Naive thymus-derived CD4-positive, alpha-beta T cell (primary cell): Measurements from ENCODE around the gene FOSL2. TPM values are rescaled to one million over a fixed set of nuclear protein-coding genes. Genes with fewer than 3 reads are reported as not detected.

Experiments used
- ATAC-seq: fragments of 150-1000 bp; cut with Tn5 transposase; 2 replicates; pipeline ENCODE4 v1.10.0; 2021; ENCODE audit warnings: mild to moderate bottlenecking, moderate library complexity
- CTCF ChIA-PET: fragments of 350-600 bp; sonication (Branson Sonifier 250); formaldehyde crosslinking; loops from one replicate; lab custom pipeline; 2021; ENCODE audit warnings: antibody characterized with exemption; lab: Charles Lee
- POLR2A ChIA-PET: fragments of 350-600 bp; sonication (Branson Sonifier 250); formaldehyde crosslinking; loops from one replicate; lab custom pipeline; 2021; ENCODE audit warnings: antibody characterized with exemption, inconsistent platforms; lab: Charles Lee
- DNase-seq, 9 donors: peaks; one replicate each; pipeline versions ENCODE4 v3.0.0 to v3.0.0-alpha.2; 2020 to 2022; ENCODE audit warnings: mixed read lengths in 1 of 9
- H3K27ac ChIP-seq: one replicate; pipeline ENCODE4 v1.7.0; 2013; ENCODE audit warnings: mild to moderate bottlenecking, low read depth, low read length, moderate library complexity
- H3K27me3 ChIP-seq, 2 donors: one replicate each; pipeline ENCODE4 v1.7.0; 2013; ENCODE audit warnings: low read length in 2 of 2, mild to moderate bottlenecking in 2 of 2, moderate library complexity in 2 of 2; ENCODE audit not compliant: control insufficient read depth in 2 of 2, insufficient read depth in 2 of 2
- H3K36me3 ChIP-seq, 3 experiments: 1 replicate in 2 of 3; 2 replicates in 1 of 3; pipeline ENCODE4 v1.7.0; 2013; ENCODE audit warnings: low read length in 3 of 3, mild to moderate bottlenecking in 3 of 3, moderate library complexity in 1 of 3; ENCODE audit not compliant: insufficient read depth in 3 of 3, control insufficient read depth in 2 of 3
- H3K4me1 ChIP-seq, 2 donors: one replicate each; pipeline ENCODE4 v1.7.0; 2013; ENCODE audit warnings: low read length in 2 of 2, mild to moderate bottlenecking in 2 of 2, moderate library complexity in 1 of 2; ENCODE audit not compliant: control insufficient read depth in 2 of 2, insufficient read depth in 2 of 2
- H3K4me3 ChIP-seq: 2 replicates; pipeline ENCODE4 v1.7.0; 2013; ENCODE audit warnings: mild to moderate bottlenecking, low read length
- H3K9me3 ChIP-seq, 3 experiments: 1 replicate in 2 of 3; 2 replicates in 1 of 3; pipeline ENCODE4 v1.7.0; 2013; ENCODE audit warnings: low read length in 3 of 3; ENCODE audit not compliant: control insufficient read depth in 2 of 3
- H3K27ac Mint-ChIP-seq, 9 donors: one replicate each; pipeline ENCODE4 v1.8.0; 2020 to 2022; ENCODE audit warnings: mixed read lengths in 9 of 9, mild to moderate bottlenecking in 8 of 9, moderate library complexity in 5 of 9, inconsistent platforms in 2 of 9
- H3K27me3 Mint-ChIP-seq, 5 donors: one replicate each; pipeline ENCODE4 v1.8.0; 2021 to 2022; ENCODE audit warnings: mixed read lengths in 5 of 5, mild to moderate bottlenecking in 1 of 5
- H3K36me3 Mint-ChIP-seq, 5 donors: one replicate each; pipeline ENCODE4 v1.8.0; 2020 to 2022; ENCODE audit warnings: mixed read lengths in 5 of 5, mild to moderate bottlenecking in 3 of 5, inconsistent platforms in 1 of 5
- H3K4me1 Mint-ChIP-seq, 7 donors: one replicate each; pipeline ENCODE4 v1.8.0; 2020 to 2022; ENCODE audit warnings: mixed read lengths in 7 of 7, mild to moderate bottlenecking in 3 of 7, inconsistent platforms in 1 of 7
- H3K4me3 Mint-ChIP-seq, 10 donors: one replicate each; pipeline ENCODE4 v1.8.0; 2020 to 2022; ENCODE audit warnings: mild to moderate bottlenecking in 10 of 10, mixed read lengths in 10 of 10, moderate library complexity in 6 of 10, inconsistent platforms in 2 of 10
- H3K9me3 Mint-ChIP-seq, 11 donors: one replicate each; pipeline ENCODE4 v1.8.0; 2020 to 2022; ENCODE audit warnings: mixed read lengths in 11 of 11, mild to moderate bottlenecking in 4 of 11, inconsistent platforms in 1 of 11, moderate library complexity in 1 of 11
- intact Hi-C, 2 donors: fragments of 100-400 bp; cut with micrococcal nuclease; formaldehyde crosslinking; loops; one replicate each; pipeline ENCODE4 v1.15.1; 2023
- polyA plus RNA-seq, 2 donors: library from polyadenylated mRNA; unstranded; fragments of 300-500 nt; fragmentation: Illumina TruSeq; gene quantifications; one replicate each; pipeline ENCODE4 v1.2.3, GENCODE V29; 2021
- total RNA-seq, 6 experiments: library from RNA in 5 of 6; stranded (reverse) in 5 of 6; gene quantifications; 1 replicate in 5 of 6; 2 replicates in 1 of 6; pipeline ENCODE4 v1.2.3 and lab custom pipeline; 2021 to 2026

Gene FOSL2
- total and polyA plus RNA-seq, 7 experiments from 2014 or later = 0.25 to 251 (median 1.3) TPM

- Histone ChIP-seq H3K27ac (no peak overlapping the region), H3K9me3 (no peaks in the 10 kb centered on the region), H3K27me3 (no peaks in the 10 kb centered on the region), H3K4me3 (no peak overlapping the region), H3K4me1 (peaks cover 28 to 42% of the 10 kb centered on the region in 2 donors), H3K36me3 (peaks cover 0 to 12% (median 0%) of the 10 kb centered on the region in 3 experiments)
- intact Hi-C loops = no loop called here
- peaks cover 0 to 41% (median 0%) of the 10 kb centered on the region in 5 donors for H3K36me3 Mint-ChIP-seq
- H3K4me3 Mint-ChIP-seq = no peak overlapping the region
- ATAC-seq (no peak), DNase-seq (no peak)
- ChIA-PET POLR2A (interaction anchor here (0.6 to 1.9 kb wide), 3 partner anchors 11 to 20 kb away, joined by 3 to 7 read pairs (median 3); partner anchors contain the start of gene FOSL2), CTCF (interaction anchor here (1.7 kb wide), 1 partner anchor 11 kb away, joined by 3 read pairs; no protein-coding TSS in a partner anchor)
- no peaks in the 10 kb centered on the region for H3K27me3 Mint-ChIP-seq
- H3K4me1 Mint-ChIP-seq = peaks cover 29 to 54% (median 44%) of the 10 kb centered on the region in 7 donors
- H3K27ac Mint-ChIP-seq = peak overlapping the region in 8 of 9 donors; percentile 14 to 96 (median 76)
- no peaks in the 10 kb centered on the region for H3K9me3 Mint-ChIP-seq
Observed at GRCh38 chr2:28412625-28413151, 20.0 kb downstream of the FOSL2 start.

- ATAC-seq = no peak
- DNase-seq = no peak
Observed at GRCh38 chr2:28413152-28413898, 20.7 kb downstream of the FOSL2 start.

GRCh38 chr2:28413899-28414295 is 21.2 kb downstream of the FOSL2 start:
- H3K4me1 Mint-ChIP-seq = peaks cover 17 to 42% (median 33%) of the 10 kb centered on the region in 7 donors
- no peak overlapping the region for H3K4me3 Mint-ChIP-seq
- peaks cover 25 to 29% of the 10 kb centered on the region in 2 donors for H3K4me1 ChIP-seq

More at GRCh38 chr2:28413152-28413898, 20.7 kb downstream of the FOSL2 start:
- ChIA-PET CTCF (interaction anchor here (1.5 kb wide), 1 partner anchor 10 kb away, joined by 4 read pairs; no protein-coding TSS in a partner anchor), POLR2A (interaction anchor here (0.6 to 1.9 kb wide), 2 partner anchors 10 to 15 kb away, joined by 3 to 7 read pairs; no protein-coding TSS in a partner anchor)
- intact Hi-C loops = no loop called here
- H3K27me3 Mint-ChIP-seq = no peaks in the 10 kb centered on the region
- Histone ChIP-seq H3K27ac (no peak overlapping the region), H3K4me3 (no peak overlapping the region), H3K27me3 (no peaks in the 10 kb centered on the region), H3K36me3 (peaks cover 0 to 12% (median 0%) of the 10 kb centered on the region in 3 experiments), H3K4me1 (peaks cover 28 to 35% of the 10 kb centered on the region in 2 donors), H3K9me3 (no peaks in the 10 kb centered on the region)
- H3K9me3 Mint-ChIP-seq = no peaks in the 10 kb centered on the region
- H3K4me3 Mint-ChIP-seq = no peak overlapping the region
- peaks cover 23 to 48% (median 39%) of the 10 kb centered on the region in 7 donors for H3K4me1 Mint-ChIP-seq
- peaks cover 0 to 41% (median 0%) of the 10 kb centered on the region in 5 donors for H3K36me3 Mint-ChIP-seq
- H3K27ac Mint-ChIP-seq = peak overlapping the region in 8 of 9 donors; percentile 43 to 96 (median 76)

GRCh38 chr2:28414583-28414982 is 21.9 kb downstream of the FOSL2 start:
- Histone ChIP-seq H3K9me3 (no peaks in the 10 kb centered on the region), H3K27me3 (no peaks in the 10 kb centered on the region), H3K36me3 (peaks cover 0 to 12% (median 0%) of the 10 kb centered on the region in 3 experiments), H3K4me1 (peaks cover 18 to 23% of the 10 kb centered on the region in 2 donors), H3K27ac (no peak overlapping the region), H3K4me3 (no peak overlapping the region)
- ATAC-seq = no peak
- peak overlapping the region in 3 of 9 donors; percentile 21 to 58 (median 43) for H3K27ac Mint-ChIP-seq
- intact Hi-C loops = no loop called here
- no peak overlapping the region for H3K4me3 Mint-ChIP-seq
- H3K27me3 Mint-ChIP-seq = no peaks in the 10 kb centered on the region
- CTCF ChIA-PET = interaction anchor here (1.5 kb wide), 1 partner anchor 9 kb away, joined by 4 read pairs; no protein-coding TSS in a partner anchor
- H3K9me3 Mint-ChIP-seq = no peaks in the 10 kb centered on the region
- POLR2A ChIA-PET = interaction anchor here (0.6 to 1.9 kb wide), 2 partner anchors 9 kb away, joined by 5 to 7 read pairs; no protein-coding TSS in a partner anchor
- H3K4me1 Mint-ChIP-seq = peaks cover 10 to 35% (median 26%) of the 10 kb centered on the region in 7 donors
- H3K36me3 Mint-ChIP-seq = peaks cover 0 to 31% (median 0%) of the 10 kb centered on the region in 5 donors
- no peak for DNase-seq

More at GRCh38 chr2:28413899-28414295, 21.2 kb downstream of the FOSL2 start:
- no peak overlapping the region for H3K4me3 ChIP-seq
- H3K27ac Mint-ChIP-seq = peak overlapping the region in 4 of 9 donors; percentile 38 to 43 (median 42)
- no peaks in the 10 kb centered on the region for H3K9me3 Mint-ChIP-seq
- H3K36me3 Mint-ChIP-seq = peaks cover 0 to 37% (median 0%) of the 10 kb centered on the region in 5 donors
- DNase-seq = no peak
- H3K27me3 ChIP-seq = no peaks in the 10 kb centered on the region
- intact Hi-C loops = no loop called here
- H3K36me3 ChIP-seq = peaks cover 0 to 12% (median 0%) of the 10 kb centered on the region in 3 experiments
- H3K9me3 ChIP-seq = no peaks in the 10 kb centered on the region
- H3K27ac ChIP-seq = no peak overlapping the region
- no peak for ATAC-seq
- CTCF ChIA-PET = interaction anchor here (1.5 kb wide), 1 partner anchor 9 kb away, joined by 4 read pairs; no protein-coding TSS in a partner anchor
- POLR2A ChIA-PET = interaction anchor here (1.9 kb wide), 1 partner anchor 9 kb away, joined by 7 read pairs; no protein-coding TSS in a partner anchor
- H3K27me3 Mint-ChIP-seq = no peaks in the 10 kb centered on the region

GRCh38 chr2:28415010-28415409 is 22.4 kb downstream of the FOSL2 start:
- Histone ChIP-seq H3K27me3 (no peaks in the 10 kb centered on the region), H3K4me3 (no peak overlapping the region), H3K27ac (no peak overlapping the region), H3K4me1 (peaks cover 14 to 18% of the 10 kb centered on the region in 2 donors), H3K36me3 (peaks cover 0 to 12% (median 0%) of the 10 kb centered on the region in 3 experiments), H3K9me3 (no peaks in the 10 kb centered on the region)
- Mint-ChIP-seq H3K27me3 (no peaks in the 10 kb centered on the region), H3K27ac (peak overlapping the region in 2 of 9 donors; percentile 38 to 52), H3K9me3 (no peaks in the 10 kb centered on the region), H3K4me3 (no peak overlapping the region), H3K36me3 (peaks cover 0 to 29% (median 0%) of the 10 kb centered on the region in 5 donors), H3K4me1 (peaks cover 8 to 35% (median 22%) of the 10 kb centered on the region in 7 donors)
- ATAC-seq = no peak
- ChIA-PET CTCF (interaction anchor here (1.5 kb wide), 1 partner anchor 8 kb away, joined by 4 read pairs; no protein-coding TSS in a partner anchor), POLR2A (no interaction called here)
- intact Hi-C loops = no loop called here
- DNase-seq = no peak

- no peaks in the 10 kb centered on the region for H3K9me3 ChIP-seq
- Mint-ChIP-seq H3K36me3 (peaks cover 0 to 22% (median 0%) of the 10 kb centered on the region in 5 donors), H3K4me3 (no peak overlapping the region), H3K27me3 (no peaks in the 10 kb centered on the region), H3K4me1 (peaks cover under 1 to 28% (median 15%) of the 10 kb centered on the region in 7 donors), H3K27ac (peak overlapping the region in 3 of 9 donors; percentile 3 to 21 (median 5)), H3K9me3 (no peaks in the 10 kb centered on the region)
- no peak for DNase-seq
- ChIA-PET CTCF (no interaction called here), POLR2A (no interaction called here)
- H3K4me3 ChIP-seq = no peak overlapping the region
- ATAC-seq = no peak
- no peak overlapping the region for H3K27ac ChIP-seq
- peaks cover 0 to 12% (median 0%) of the 10 kb centered on the region in 3 experiments for H3K36me3 ChIP-seq
- no peaks in the 10 kb centered on the region for H3K27me3 ChIP-seq
- peaks cover 8 to 13% of the 10 kb centered on the region in 2 donors for H3K4me1 ChIP-seq
- intact Hi-C loops = no loop called here
Observed at GRCh38 chr2:28415715-28416114, 23.1 kb downstream of the FOSL2 start.
